Lower leg skin (tissue), 3 donors: ENCODE data around the gene WSCD2.

Experiments
- CTCF ChIP-seq, 3 donors: fragments of 450-650 bp; IDR thresholded peaks; one replicate each; pipeline ENCODE4 v1.5.1; 2016; ENCODE audit warnings: antibody characterized with exemption in 3 of 3, mild to moderate bottlenecking in 3 of 3, moderate library complexity in 2 of 3
- POLR2A ChIP-seq, 2 donors: fragments of 450-650 bp; IDR thresholded peaks; one replicate each; pipeline ENCODE4 v1.6.1; 2016 to 2017; ENCODE audit warnings: antibody characterized with exemption in 2 of 2, mild to moderate bottlenecking in 1 of 2, moderate library complexity in 1 of 2

GRCh38 chr12:108196921-108197320, 67.8 kb downstream of the WSCD2 start:
- no peak for TF ChIP-seq CTCF (IDR thresholded peaks at IDR 0.05)
- TF ChIP-seq POLR2A (IDR thresholded peaks at IDR 0.05) = no peak
